ENCODE results near the gene GTF3C5. TPM values are rescaled to one million over a fixed set of nuclear protein-coding genes. Genes with fewer than 3 reads are reported as not detected.

GTF3C5 gene
- total RNA-seq, 1 experiment from 2014 or later, result 104 TPM

GRCh38 chr9:133035669-133036068 lies 4.9 kb downstream of the GTF3C5 start (continued):
- TF ChIP-seq HMGXB4 (CRISPR knock-in tag; IDR thresholded peaks at IDR 0.05), result no peak
- TF ChIP-seq FOXK1 (CRISPR knock-in tag; IDR thresholded peaks at IDR 0.05), result no peak
- no peak for TF ChIP-seq GRHL2 (CRISPR knock-in tag; IDR thresholded peaks at IDR 0.05; ENCODE audit: insufficient replicate concordance, severe bottlenecking)
- no peak for TF ChIP-seq NR1H2 (CRISPR knock-in tag; IDR thresholded peaks at IDR 0.05)
- no peak for TF ChIP-seq CDX4 (CRISPR knock-in tag; IDR thresholded peaks at IDR 0.05; ENCODE audit: borderline replicate concordance)

- no peak overlapping the region for H3K4me3 Mint-ChIP-seq
- H3K27ac Mint-ChIP-seq, result no peak overlapping the region; the same call in 1 of the 2 replicates
- POLR2A ChIA-PET, result no interaction called here
- ATAC-seq (no peak), DNase-seq (ENCODE audit: low spot score) (no peak)
- H3K27me3 Mint-ChIP-seq (ENCODE audit: low read depth), result no peaks in the 10 kb centered on the region; the same call in 1 of the 2 replicates
- CTCF ChIA-PET, result no interaction called here
- peaks cover 19% of the 10 kb centered on the region for H3K36me3 Mint-ChIP-seq
- TF ChIP-seq AR (CRISPR knock-in tag; IDR thresholded peaks at IDR 0.05) (no peak), PRDM15 (CRISPR knock-in tag; IDR thresholded peaks at IDR 0.05) (no peak), ZBTB21 (CRISPR knock-in tag; IDR thresholded peaks at IDR 0.05; ENCODE audit: borderline replicate concordance) (no peak), ZNF263 (CRISPR knock-in tag; IDR thresholded peaks at IDR 0.05; ENCODE audit: low read depth) (no peak), ARID4B (CRISPR knock-in tag; IDR thresholded peaks at IDR 0.05; ENCODE audit: borderline replicate concordance) (no peak), ZNF121 (CRISPR knock-in tag; IDR thresholded peaks at IDR 0.05) (no peak)
- H3K9me3 Mint-ChIP-seq, result no peaks in the 10 kb centered on the region
- H3K4me1 Mint-ChIP-seq, result no peaks in the 10 kb centered on the region
Measured at GRCh38 chr9:133037775-133038515, 7.1 kb downstream of the GTF3C5 start.

Data from WTC11 (cell line).